Measurements from ENCODE around the gene CD68.

DNA sequence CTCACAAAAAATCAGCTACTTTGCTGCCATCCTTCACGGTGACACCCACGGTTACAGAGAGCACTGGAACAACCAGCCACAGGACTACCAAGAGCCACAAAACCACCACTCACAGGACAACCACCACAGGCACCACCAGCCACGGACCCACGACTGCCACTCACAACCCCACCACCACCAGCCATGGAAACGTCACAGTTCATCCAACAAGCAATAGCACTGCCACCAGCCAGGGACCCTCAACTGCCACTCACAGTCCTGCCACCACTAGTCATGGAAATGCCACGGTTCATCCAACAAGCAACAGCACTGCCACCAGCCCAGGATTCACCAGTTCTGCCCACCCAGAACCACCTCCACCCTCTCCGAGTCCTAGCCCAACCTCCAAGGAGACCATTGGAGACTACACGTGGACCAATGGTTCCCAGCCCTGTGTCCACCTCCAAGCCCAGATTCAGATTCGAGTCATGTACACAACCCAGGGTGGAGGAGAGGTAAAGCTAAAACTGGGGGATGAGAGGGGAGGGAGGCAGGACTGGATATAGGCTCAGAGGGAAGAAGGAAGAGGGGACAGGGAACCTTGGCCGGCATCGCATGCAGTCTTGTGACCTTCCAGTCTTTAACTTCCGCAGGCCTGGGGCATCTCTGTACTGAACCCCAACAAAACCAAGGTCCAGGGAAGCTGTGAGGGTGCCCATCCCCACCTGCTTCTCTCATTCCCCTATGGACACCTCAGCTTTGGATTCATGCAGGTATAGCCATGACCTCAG lies 581 bp downstream of the CD68 start:
- TF ChIP-seq, protein P1, sequence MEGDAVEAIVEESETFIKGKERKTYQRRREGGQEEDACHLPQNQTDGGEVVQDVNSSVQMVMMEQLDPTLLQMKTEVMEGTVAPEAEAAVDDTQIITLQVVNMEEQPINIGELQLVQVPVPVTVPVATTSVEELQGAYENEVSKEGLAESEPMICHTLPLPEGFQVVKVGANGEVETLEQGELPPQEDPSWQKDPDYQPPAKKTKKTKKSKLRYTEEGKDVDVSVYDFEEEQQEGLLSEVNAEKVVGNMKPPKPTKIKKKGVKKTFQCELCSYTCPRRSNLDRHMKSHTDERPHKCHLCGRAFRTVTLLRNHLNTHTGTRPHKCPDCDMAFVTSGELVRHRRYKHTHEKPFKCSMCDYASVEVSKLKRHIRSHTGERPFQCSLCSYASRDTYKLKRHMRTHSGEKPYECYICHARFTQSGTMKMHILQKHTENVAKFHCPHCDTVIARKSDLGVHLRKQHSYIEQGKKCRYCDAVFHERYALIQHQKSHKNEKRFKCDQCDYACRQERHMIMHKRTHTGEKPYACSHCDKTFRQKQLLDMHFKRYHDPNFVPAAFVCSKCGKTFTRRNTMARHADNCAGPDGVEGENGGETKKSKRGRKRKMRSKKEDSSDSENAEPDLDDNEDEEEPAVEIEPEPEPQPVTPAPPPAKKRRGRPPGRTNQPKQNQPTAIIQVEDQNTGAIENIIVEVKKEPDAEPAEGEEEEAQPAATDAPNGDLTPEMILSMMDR (IDR thresholded peaks at IDR 0.05) = no peak
- TF ChIP-seq POLR2A (IDR thresholded peaks at IDR 0.05) = no peak
